ENCODE measurements around the gene PES1. TPM values are rescaled to one million over a fixed set of nuclear protein-coding genes. Genes with fewer than 3 reads are reported as not detected.
"Not testable (repeated sequence)": the region's sequence is repeated elsewhere in the genome, so short reads cannot be mapped to it uniquely, and the experiment has no call there.

PES1 gene
- total RNA-seq, 1 experiment from 2014 or later = 162 TPM

GRCh38 chr22:30561402-30562189 is 30.1 kb downstream of the PES1 start:
- no peak for DNase-seq (ENCODE audit: low spot score)
- in situ Hi-C loops (cut with HindIII; ENCODE audit: low sequenced_read_pairs) = no loop called here

GRCh38 chr22:30560643-30561202 is 31.0 kb downstream of the PES1 start:
- DNase-seq (ENCODE audit: low spot score); in situ Hi-C loops (cut with HindIII; ENCODE audit: low sequenced_read_pairs): not testable (repeated sequence)

- no peak for DNase-seq (ENCODE audit: low spot score)
- in situ Hi-C loops (cut with HindIII; ENCODE audit: low sequenced_read_pairs) = no loop called here
Measured at GRCh38 chr22:30559889-30560288, 31.8 kb downstream of the PES1 start.

- in situ Hi-C loops (cut with HindIII; ENCODE audit: low sequenced_read_pairs) = no loop called here
- no peak for DNase-seq (ENCODE audit: low spot score)
Measured at GRCh38 chr22:30557243-30557642, 34.5 kb downstream of the PES1 start.

GRCh38 chr22:30556388-30556787 is 35.3 kb downstream of the PES1 start:
- in situ Hi-C loops (cut with HindIII; ENCODE audit: low sequenced_read_pairs) = no loop called here
- DNase-seq (ENCODE audit: low spot score) = no peak

- in situ Hi-C loops (cut with HindIII; ENCODE audit: low sequenced_read_pairs) = no loop called here
- DNase-seq (ENCODE audit: low spot score) = no peak
Measured at GRCh38 chr22:30555282-30556210, 36.2 kb downstream of the PES1 start.

- DNase-seq (ENCODE audit: low spot score) = no peak
- in situ Hi-C loops (cut with HindIII; ENCODE audit: low sequenced_read_pairs) = no loop called here
Measured at GRCh38 chr22:30553971-30554370, 37.7 kb downstream of the PES1 start.

GRCh38 chr22:30552719-30553118 is 39.0 kb downstream of the PES1 start:
- no peak for DNase-seq (ENCODE audit: low spot score)
- in situ Hi-C loops (cut with HindIII; ENCODE audit: low sequenced_read_pairs) = no loop called here

GRCh38 chr22:30551813-30552212 is 39.9 kb downstream of the PES1 start:
- in situ Hi-C loops (cut with HindIII; ENCODE audit: low sequenced_read_pairs); DNase-seq (ENCODE audit: low spot score): not testable (repeated sequence)

GRCh38 chr22:30547188-30547587 is 44.5 kb downstream of the PES1 start:
- in situ Hi-C loops (cut with HindIII; ENCODE audit: low sequenced_read_pairs) = no loop called here
- DNase-seq (ENCODE audit: low spot score) = no peak

- no peak for DNase-seq (ENCODE audit: low spot score)
- in situ Hi-C loops (cut with HindIII; ENCODE audit: low sequenced_read_pairs) = no loop called here
Measured at GRCh38 chr22:30546616-30547015, 45.1 kb downstream of the PES1 start, which contains the start of gene SEC14L6. Gene SEC14L6 (minus strand): TSS chr22:30546741. CDS start chr22:30546682, 59 bp downstream.

- DNase-seq (ENCODE audit: low spot score) = no peak
- in situ Hi-C loops (cut with HindIII; ENCODE audit: low sequenced_read_pairs) = no loop called here
Measured at GRCh38 chr22:30542811-30543188, 48.9 kb downstream of the PES1 start.

- DNase-seq (ENCODE audit: low spot score) = no peak
- in situ Hi-C loops (cut with HindIII; ENCODE audit: low sequenced_read_pairs) = no loop called here
Measured at GRCh38 chr22:30541961-30542810, 49.5 kb downstream of the PES1 start.

- in situ Hi-C loops (cut with HindIII; ENCODE audit: low sequenced_read_pairs); DNase-seq (ENCODE audit: low spot score): not testable (repeated sequence)
Measured at GRCh38 chr22:30541511-30541910, 50.2 kb downstream of the PES1 start.

- in situ Hi-C loops (cut with HindIII; ENCODE audit: low sequenced_read_pairs) = no loop called here
- DNase-seq (ENCODE audit: low spot score) = no peak
Measured at GRCh38 chr22:30539368-30539767, 52.3 kb downstream of the PES1 start.

GRCh38 chr22:30538280-30538679 is 53.4 kb downstream of the PES1 start:
- DNase-seq (ENCODE audit: low spot score) = no peak
- in situ Hi-C loops (cut with HindIII; ENCODE audit: low sequenced_read_pairs) = no loop called here

GRCh38 chr22:30537083-30537731 is 54.5 kb downstream of the PES1 start:
- in situ Hi-C loops (cut with HindIII; ENCODE audit: low sequenced_read_pairs) = no loop called here
- no peak for DNase-seq (ENCODE audit: low spot score)

- DNase-seq (ENCODE audit: low spot score) = no peak
- in situ Hi-C loops (cut with HindIII; ENCODE audit: low sequenced_read_pairs) = no loop called here
Measured at GRCh38 chr22:30535182-30535581, 56.5 kb downstream of the PES1 start.

Data from G401 (cell line).